Breast epithelium (tissue), 4 donors: ENCODE measurements around the gene ARFIP1. TPM values are rescaled to one million over a fixed set of nuclear protein-coding genes. Genes with fewer than 3 reads are reported as not detected.

Experiments used
- DNase-seq, 2 donors: peaks; one replicate each; pipeline ENCODE4 v3.0.0-alpha.2; 2019; ENCODE audit warnings: low spot score in 2 of 2
- H3K27ac ChIP-seq, 2 donors: fragments of 200-600 bp; sonication (generic) in 1 of 2; one replicate each; pipeline ENCODE4 v1.5.1; 2016 to 2019; ENCODE audit warnings: mild to moderate bottlenecking in 1 of 2
- H3K27me3 ChIP-seq, 2 donors: fragments of 200-600 bp; sonication (generic) in 1 of 2; one replicate each; pipeline versions ENCODE4 v1.5.1 to v1.6.0; 2017 to 2019; ENCODE audit warnings: control low read depth in 1 of 2, mild to moderate bottlenecking in 1 of 2
- H3K36me3 ChIP-seq: fragments of 200-600 bp; one replicate; pipeline ENCODE4 v1.5.1; 2019
- H3K4me1 ChIP-seq, 2 donors: fragments of 200-600 bp; sonication (generic); one replicate each; pipeline ENCODE4 v1.5.1; 2016 to 2019; ENCODE audit warnings: control low read depth in 1 of 2
- H3K4me3 ChIP-seq, 3 donors: fragments of 200-600 bp; sonication (generic); 1 replicate in 2 of 3; 2 replicates in 1 of 3; pipeline ENCODE4 v1.5.1; 2016 to 2019; ENCODE audit warnings: mild to moderate bottlenecking in 3 of 3, moderate library complexity in 2 of 3
- H3K9me3 ChIP-seq, 2 donors: fragments of 200-600 bp; sonication (generic) in 1 of 2; one replicate each; pipeline ENCODE4 v1.5.1; 2016 to 2019; ENCODE audit warnings: control low read depth in 1 of 2
- CTCF ChIP-seq, 3 donors: fragments of 450-650 bp; IDR thresholded peaks; one replicate each; pipeline ENCODE4 v1.5.1; 2016 to 2017; ENCODE audit warnings: antibody characterized with exemption in 3 of 3, mild to moderate bottlenecking in 3 of 3, moderate library complexity in 3 of 3
- POLR2A ChIP-seq: fragments of 450-650 bp; IDR thresholded peaks from one replicate; pipeline ENCODE4 v1.6.1; 2016; ENCODE audit warnings: antibody characterized with exemption, mild to moderate bottlenecking, moderate library complexity
- POLR2AphosphoS5 ChIP-seq, 3 donors: sonication (generic); formaldehyde crosslinking; IDR thresholded peaks; one replicate each; pipeline ENCODE4 v1.6.1; 2017; ENCODE audit warnings: antibody characterized with exemption in 3 of 3
- intact Hi-C: fragments of 100-400 bp; cut with DNase I; formaldehyde crosslinking; loops from one replicate; pipeline ENCODE4 v1.15.1; 2023; ENCODE audit warnings: low total_unique reads
- total RNA-seq, 3 donors: library from RNA; depleted of rRNA; stranded (reverse); fragments of >200 nt; gene quantifications; one replicate each; pipeline ENCODE4 v1.1.0, GENCODE V29; 2016

ARFIP1 gene
- total RNA-seq, 3 donors from 2014 or later, result 25.3 to 54.9 (median 39.0) TPM

GRCh38 chr4:152877868-152878267 is 98.1 kb downstream of the ARFIP1 start:
- Histone ChIP-seq H3K4me3 (no peak overlapping the region), H3K27ac (no peak overlapping the region), H3K9me3 (no peaks in the 10 kb centered on the region), H3K4me1 (no peaks in the 10 kb centered on the region), H3K27me3 (no peaks in the 10 kb centered on the region), H3K36me3 (no peaks in the 10 kb centered on the region)
- no peak for DNase-seq
- no peak for TF ChIP-seq POLR2AphosphoS5 (IDR thresholded peaks at IDR 0.05)
- no peak for TF ChIP-seq CTCF (IDR thresholded peaks at IDR 0.05)
- no peak for TF ChIP-seq POLR2A
- intact Hi-C loops, result no loop called here

GRCh38 chr4:152880263-152880662 is 100.5 kb downstream of the ARFIP1 start:
- TF ChIP-seq POLR2A, result no peak
- TF ChIP-seq CTCF (IDR thresholded peaks at IDR 0.05), result no peak
- TF ChIP-seq POLR2AphosphoS5 (IDR thresholded peaks at IDR 0.05), result no peak
- DNase-seq, result no peak
- no peaks in the 10 kb centered on the region for H3K36me3 ChIP-seq
- no peaks in the 10 kb centered on the region for H3K9me3 ChIP-seq
- intact Hi-C loops, result no loop called here
- H3K4me1 ChIP-seq, result no peaks in the 10 kb centered on the region
- no peak overlapping the region for H3K4me3 ChIP-seq
- no peak overlapping the region for H3K27ac ChIP-seq
- H3K27me3 ChIP-seq, result no peaks in the 10 kb centered on the region

GRCh38 chr4:152881974-152882373 is 102.2 kb downstream of the ARFIP1 start:
- Histone ChIP-seq H3K36me3 (no peaks in the 10 kb centered on the region), H3K27ac (no peak overlapping the region), H3K27me3 (no peaks in the 10 kb centered on the region), H3K9me3 (no peaks in the 10 kb centered on the region), H3K4me1 (no peaks in the 10 kb centered on the region), H3K4me3 (no peak overlapping the region)
- intact Hi-C loops, result no loop called here
- DNase-seq, result no peak
- no peak for TF ChIP-seq CTCF (IDR thresholded peaks at IDR 0.05)
- TF ChIP-seq POLR2A, result no peak
- no peak for TF ChIP-seq POLR2AphosphoS5 (IDR thresholded peaks at IDR 0.05)

GRCh38 chr4:152885185-152885584 is 105.4 kb downstream of the ARFIP1 start:
- H3K4me1 ChIP-seq, result no peaks in the 10 kb centered on the region
- H3K4me3 ChIP-seq, result no peak overlapping the region
- H3K27me3 ChIP-seq, result no peaks in the 10 kb centered on the region
- intact Hi-C loops, result loop anchor here (5.0 kb wide), 1 partner anchor 522 kb away; no protein-coding TSS in a partner anchor
- no peaks in the 10 kb centered on the region for H3K36me3 ChIP-seq
- no peak overlapping the region for H3K27ac ChIP-seq
- DNase-seq, result no peak
- no peaks in the 10 kb centered on the region for H3K9me3 ChIP-seq
- TF ChIP-seq POLR2A (no peak), POLR2AphosphoS5 (IDR thresholded peaks at IDR 0.05) (no peak), CTCF (IDR thresholded peaks at IDR 0.05) (no peak)

- H3K36me3 ChIP-seq, result no peaks in the 10 kb centered on the region
- TF ChIP-seq CTCF (IDR thresholded peaks at IDR 0.05) (no peak), POLR2AphosphoS5 (IDR thresholded peaks at IDR 0.05) (no peak), POLR2A (no peak)
Observed at GRCh38 chr4:152886201-152886600, 106.4 kb downstream of the ARFIP1 start.

More at GRCh38 chr4:152886201-152886600, 106.4 kb downstream of the ARFIP1 start:
- no peaks in the 10 kb centered on the region for H3K9me3 ChIP-seq
- no peak overlapping the region for H3K27ac ChIP-seq
- intact Hi-C loops, result loop anchor here (5.0 kb wide), 1 partner anchor 521 kb away; no protein-coding TSS in a partner anchor
- no peaks in the 10 kb centered on the region for H3K4me1 ChIP-seq
- no peak overlapping the region for H3K4me3 ChIP-seq
- H3K27me3 ChIP-seq, result no peaks in the 10 kb centered on the region
- no peak for DNase-seq
